ENCODE data around the gene CNTN5.

DNA sequence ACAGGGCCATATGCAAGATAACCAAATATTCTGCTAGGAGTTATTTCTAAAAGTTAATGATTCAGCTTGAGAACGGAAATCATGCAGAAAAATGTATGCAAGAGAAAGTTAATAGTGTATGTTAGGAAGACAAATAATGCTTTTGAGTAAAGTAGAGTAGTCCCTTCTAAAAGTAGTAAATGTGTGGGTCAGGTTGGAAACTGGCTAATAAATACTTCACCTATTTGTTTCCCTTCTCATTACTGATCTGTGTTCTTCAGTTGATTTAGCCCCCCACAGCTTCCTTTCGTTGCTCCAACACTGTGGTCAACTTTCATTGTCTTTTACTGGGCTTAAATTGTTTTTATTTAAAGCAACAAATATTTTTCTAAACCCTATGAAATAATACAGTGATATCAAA is 444.2 kb downstream of the CNTN5 start:
- TF ChIP-seq CTCF (IDR thresholded peaks at IDR 0.05) (no peak), EZH2 (IDR thresholded peaks at IDR 0.05; ENCODE audit: borderline replicate concordance, insufficient read depth, low read depth, low read length, poor library complexity, severe bottlenecking) (no peak)

All from B cell (primary cell).